SK-N-SH (cell line): ENCODE data around the gene ALDH3B1. TPM values are rescaled to one million over a fixed set of nuclear protein-coding genes. Genes with fewer than 3 reads are reported as not detected.

ENCODE experiments used
- CTCF ChIA-PET: fragments of 300-600, 350-600 bp; formaldehyde crosslinking; extraction: SDS; loops from one replicate; lab custom pipeline; 2021; lab: Yijun Ruan, JAX
- POLR2A ChIA-PET: fragments of 350-600 bp; sonication (Branson Sonifier 250); formaldehyde crosslinking; extraction: SDS; loops from one replicate; lab custom pipeline; 2020; ENCODE audit warnings: antibody characterized with exemption, inconsistent platforms; lab: Yijun Ruan, JAX
- DNase-seq: peaks from one replicate; pipeline ENCODE4 v3.0.0; 2012
- H2AFZ ChIP-seq: fragments of 200-600 bp; sonication (generic); 2 replicates; pipeline ENCODE4 v1.8.1; 2016; ENCODE audit warnings: antibody characterized with exemption, mild to moderate bottlenecking, low read depth
- H3F3A ChIP-seq: fragments of 200-600 bp; sonication (generic); replicated peaks from 2 replicates; pipeline ENCODE3; 2016; ENCODE audit warnings: antibody characterized with exemption, mild to moderate bottlenecking; ENCODE audit not compliant: insufficient read depth
- H3K27ac ChIP-seq, 2 experiments: fragments of 200-500 bp in 1 of 2; fragments of 200-600 bp in 1 of 2; sonication (Bioruptor generic) in 1 of 2; sonication (generic), shearing (Covaris generic) in 1 of 2; 2 replicates each; pipeline versions ENCODE4 v1.5.1 to v1.6.1; 2014 to 2016; ENCODE audit warnings: low read depth in 2 of 2, inconsistent platforms in 1 of 2, low read length in 1 of 2, mild to moderate bottlenecking in 1 of 2, mixed read lengths in 1 of 2
- H3K27me3 ChIP-seq: fragments of 200-600 bp; sonication (generic), shearing (Covaris generic); 2 replicates; pipeline ENCODE4 v1.6.1; 2016; ENCODE audit warnings: mixed run types; ENCODE audit not compliant: insufficient read depth
- H3K36me3 ChIP-seq, 2 experiments: fragments of 200-500 bp in 1 of 2; fragments of 200-600 bp in 1 of 2; sonication (Bioruptor generic) in 1 of 2; sonication (generic) in 1 of 2; replicated peaks in 1 of 2; 2 replicates each; pipeline versions ENCODE3 to v1.5.1; 2014 to 2016; ENCODE audit warnings: low read length in 1 of 2, mild to moderate bottlenecking in 1 of 2; ENCODE audit not compliant: insufficient read depth in 2 of 2, control insufficient read depth in 1 of 2
- H3K4me1 ChIP-seq, 2 experiments: fragments of 200-500 bp in 1 of 2; fragments of 200-600 bp in 1 of 2; sonication (Bioruptor generic) in 1 of 2; sonication (generic), shearing (Covaris generic) in 1 of 2; 2 replicates each; pipeline versions ENCODE4 v1.5.1 to v1.6.1; 2014 to 2016; ENCODE audit warnings: low read depth in 1 of 2, low read length in 1 of 2, mixed run types in 1 of 2; ENCODE audit not compliant: insufficient read depth in 2 of 2, control insufficient read depth in 1 of 2
- H3K4me2 ChIP-seq: fragments of 200-600 bp; sonication (generic), shearing (Covaris generic); 2 replicates; pipeline ENCODE4 v1.6.1; 2017; ENCODE audit warnings: mixed run types
- H3K4me3 ChIP-seq, 2 experiments: fragments of 200-500 bp in 1 of 2; fragments of 200-600 bp in 1 of 2; sonication (Bioruptor generic) in 1 of 2; sonication (generic), shearing (Covaris generic) in 1 of 2; 2 replicates each; pipeline versions ENCODE4 v1.5.1 to v1.8.1; 2014 to 2016; ENCODE audit warnings: low read depth in 2 of 2, inconsistent platforms in 1 of 2, low read length in 1 of 2, mild to moderate bottlenecking in 1 of 2, mixed read lengths in 1 of 2, moderate library complexity in 1 of 2
- H3K79me2 ChIP-seq: fragments of 200-600 bp; sonication (generic); 2 replicates; pipeline ENCODE4 v1.8.1; 2017; ENCODE audit warnings: mild to moderate bottlenecking; ENCODE audit not compliant: insufficient read depth
- H3K9ac ChIP-seq: fragments of 200-600 bp; sonication (generic); 2 replicates; pipeline ENCODE4 v1.6.1; 2017; ENCODE audit warnings: mixed run types
- H3K9me2 ChIP-seq: fragments of 200-600 bp; sonication (generic); 2 replicates; pipeline ENCODE4 v1.6.1; 2017; ENCODE audit warnings: mixed run types
- H3K9me3 ChIP-seq: fragments of 200-600 bp; sonication (generic); 2 replicates; pipeline ENCODE4 v1.6.1; 2017; ENCODE audit warnings: mixed run types, mild to moderate bottlenecking, moderate library complexity
- H4K20me1 ChIP-seq: fragments of 200-600 bp; sonication (generic); 2 replicates; pipeline ENCODE4 v1.6.1; 2017; ENCODE audit warnings: mild to moderate bottlenecking, mixed run types; ENCODE audit not compliant: insufficient read depth
- CHD2 ChIP-seq: fragments of 150-350 bp; IDR thresholded peaks from 2 replicates; pipeline ENCODE4 v1.6.1; 2018; ENCODE audit warnings: low read length; ENCODE audit not compliant: partially characterized antibody
- CTCF ChIP-seq: fragments of 200-600 bp; sonication (generic); IDR thresholded peaks from 2 replicates; pipeline ENCODE4 v1.6.1; 2017; ENCODE audit warnings: antibody characterized with exemption, mild to moderate bottlenecking, moderate library complexity
- ELF1 ChIP-seq: IDR thresholded peaks from 2 replicates; pipeline ENCODE4 v1.4.0; 2012
- EP300 ChIP-seq, 2 experiments: IDR thresholded peaks; 2 replicates each; pipeline versions ENCODE4 v1.4.0 to v1.6.1; 2012; ENCODE audit warnings: borderline replicate concordance in 1 of 2, low read depth in 1 of 2, low read length in 1 of 2
- EZH2phosphoT487 ChIP-seq: fragments of 200-600 bp; sonication (generic); IDR thresholded peaks from 2 replicates; pipeline ENCODE4 v1.6.1; 2017; ENCODE audit warnings: low read depth, mixed run types, mild to moderate bottlenecking, antibody characterized with exemption, moderate library complexity, borderline replicate concordance
- FOSL2 ChIP-seq: IDR thresholded peaks from 2 replicates; pipeline ENCODE4 v1.4.0; 2012; ENCODE audit warnings: low read depth, mild to moderate bottlenecking, moderate library complexity, borderline replicate concordance
- GABPA ChIP-seq: IDR thresholded peaks from 2 replicates; pipeline ENCODE4 v1.4.0; 2012; ENCODE audit warnings: low read depth, mild to moderate bottlenecking
- IRF3 ChIP-seq: fragments of 150-350 bp; IDR thresholded peaks from 2 replicates; pipeline ENCODE4 v1.6.1; 2016; ENCODE audit warnings: mild to moderate bottlenecking, low read depth, low read length
- JUND ChIP-seq: IDR thresholded peaks from 2 replicates; pipeline ENCODE4 v1.4.0; 2012
- POLR2AphosphoS5 ChIP-seq: IDR thresholded peaks from 2 replicates; pipeline ENCODE4 v1.6.1; 2012; ENCODE audit warnings: low read depth, low read length
- RAD21 ChIP-seq: IDR thresholded peaks from 2 replicates; pipeline ENCODE4 v1.6.1; 2012; ENCODE audit warnings: mild to moderate bottlenecking, low read length
- RFX5 ChIP-seq: IDR thresholded peaks from 2 replicates; pipeline ENCODE4 v1.6.1; 2012; ENCODE audit warnings: mild to moderate bottlenecking, improper control_type of control experiment, low read length
- RXRA ChIP-seq: IDR thresholded peaks from 2 replicates; pipeline ENCODE4 v1.4.0; 2012; ENCODE audit warnings: low read depth, mild to moderate bottlenecking, borderline replicate concordance
- SMC3 ChIP-seq: IDR thresholded peaks from 2 replicates; pipeline ENCODE4 v1.6.1; 2012; ENCODE audit warnings: low read depth, low read length, improper control_type of control experiment
- TCF12 ChIP-seq: IDR thresholded peaks from 2 replicates; pipeline ENCODE4 v1.4.0; 2012
- YY1 ChIP-seq: IDR thresholded peaks from 2 replicates; pipeline ENCODE4 v1.4.0; 2012; ENCODE audit warnings: low read depth, mild to moderate bottlenecking
- ZBTB33 ChIP-seq: IDR thresholded peaks from 2 replicates; pipeline ENCODE4 v1.4.0; 2012; ENCODE audit warnings: low read depth, borderline replicate concordance
- WGBS: methylation state at CpG from one replicate; pipeline ENCODE4 v1.1.6; 2017; ENCODE audit warnings: low lambda C conversion rate; 5-methylcytosine and 5-hydroxymethylcytosine counted together
- polyA plus RNA-seq, 3 experiments: library from polyadenylated mRNA; depleted of rRNA; stranded (reverse); fragments of >200 nt; gene quantifications; 2 replicates each; pipeline ENCODE4 v1.2.3, GENCODE V29; 2012
- TF ChIP-seq, protein P1 (sequence below): fragments of 150-350 bp; IDR thresholded peaks from 2 replicates; pipeline ENCODE4 v1.6.1; 2017; ENCODE audit warnings: antibody characterized with exemption, low read length, low read depth, borderline replicate concordance
- TF ChIP-seq, protein P2 (sequence below): IDR thresholded peaks from 2 replicates; pipeline ENCODE4 v1.4.0; 2012; ENCODE audit warnings: low read depth, borderline replicate concordance

The ALDH3B1 gene
- polyA plus RNA-seq, 1 of the 3 experiments (the other 2 are of a cell fraction), result 14.9 TPM

- H3K79me2 ChIP-seq, result no peaks in the 10 kb centered on the region
- ChIA-PET CTCF (interaction anchor here (1.0 to 1.1 kb wide), 2 partner anchors 12 to 43 kb away, joined by 3 to 5 read pairs; partner anchors contain the start of gene ALDH3B1), POLR2A (no interaction called here)
- peaks cover 3% of the 10 kb centered on the region for H3F3A ChIP-seq
- TF ChIP-seq FOSL2 (no peak), RFX5 (no peak), RXRA (no peak), ZBTB33 (no peak), RAD21 (no peak), SMC3 (no peak), GABPA (no peak), IRF3 (no peak), YY1 (no peak)
- TF ChIP-seq, protein P1, sequence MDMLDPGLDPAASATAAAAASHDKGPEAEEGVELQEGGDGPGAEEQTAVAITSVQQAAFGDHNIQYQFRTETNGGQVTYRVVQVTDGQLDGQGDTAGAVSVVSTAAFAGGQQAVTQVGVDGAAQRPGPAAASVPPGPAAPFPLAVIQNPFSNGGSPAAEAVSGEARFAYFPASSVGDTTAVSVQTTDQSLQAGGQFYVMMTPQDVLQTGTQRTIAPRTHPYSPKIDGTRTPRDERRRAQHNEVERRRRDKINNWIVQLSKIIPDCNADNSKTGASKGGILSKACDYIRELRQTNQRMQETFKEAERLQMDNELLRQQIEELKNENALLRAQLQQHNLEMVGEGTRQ, result no peak
- no peak overlapping the region for H3K27ac ChIP-seq
- H3K9me3 ChIP-seq, result no peaks in the 10 kb centered on the region
- H3K4me3 ChIP-seq, result no peak overlapping the region
- no peaks in the 10 kb centered on the region for H3K36me3 ChIP-seq
- 96% methylated on average over 9 of the region's 9 CpGs for WGBS
- H3K9me2 ChIP-seq, result no peaks in the 10 kb centered on the region
- DNase-seq, result peak; percentile 10
- no peaks in the 10 kb centered on the region for H3K27me3 ChIP-seq
- peaks cover 0 to 7% of the 10 kb centered on the region in 2 experiments; a peak in 1 of 4 replicates for H3K4me1 ChIP-seq
- no peak overlapping the region for H2AFZ ChIP-seq
- no peak overlapping the region for H3K9ac ChIP-seq
- no peak overlapping the region for H3K4me2 ChIP-seq
- H4K20me1 ChIP-seq, result no peaks in the 10 kb centered on the region
Observed at GRCh38 chr11:67998150-67999045, 11.7 kb upstream of the ALDH3B1 start.

DNA sequence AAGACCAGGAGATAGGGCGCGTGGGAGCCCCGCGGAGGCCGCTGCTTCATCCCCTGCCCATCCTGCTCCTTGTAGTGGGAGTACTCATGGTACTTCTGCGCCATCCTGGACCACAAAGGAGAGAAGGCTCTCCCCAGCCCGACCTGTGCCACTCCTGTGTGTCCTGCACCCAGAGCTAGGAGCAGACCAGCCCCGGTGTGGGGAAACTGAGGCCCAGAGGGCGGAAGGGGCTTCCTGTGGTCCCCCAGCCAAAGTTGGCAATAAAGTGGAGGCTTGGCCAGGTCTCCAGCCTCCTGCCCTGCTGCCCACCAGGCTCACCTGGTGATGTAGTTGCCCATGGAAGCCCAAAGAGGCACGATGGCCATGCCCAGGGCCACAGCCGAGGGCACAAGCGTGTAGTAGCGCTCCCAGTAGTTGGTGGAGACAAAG lies 10.9 kb upstream of the ALDH3B1 start:
- Histone ChIP-seq H3K9ac (no peak overlapping the region), H3F3A (peaks cover 3% of the 10 kb centered on the region), H3K4me3 (no peak overlapping the region), H4K20me1 (no peaks in the 10 kb centered on the region), H3K9me3 (no peaks in the 10 kb centered on the region), H3K4me2 (no peak overlapping the region), H2AFZ (no peak overlapping the region), H3K9me2 (no peaks in the 10 kb centered on the region), H3K36me3 (no peaks in the 10 kb centered on the region), H3K79me2 (no peaks in the 10 kb centered on the region), H3K4me1 (peaks cover 0 to 8% of the 10 kb centered on the region in 2 experiments; a peak in 1 of 4 replicates), H3K27ac (no peak overlapping the region), H3K27me3 (no peaks in the 10 kb centered on the region)
- ChIA-PET CTCF (interaction anchor here (1.0 to 1.1 kb wide), 2 partner anchors 11 to 44 kb away, joined by 3 to 5 read pairs; partner anchors contain the start of gene ALDH3B1), POLR2A (no interaction called here)
- 93% methylated on average over 10 of the region's 13 CpGs for WGBS
- no peak for TF ChIP-seq CTCF
- no peak for TF ChIP-seq POLR2AphosphoS5
- no peak for TF ChIP-seq RXRA
- TF ChIP-seq EP300 (IDR thresholded peaks at IDR 0.05; ENCODE audit: borderline replicate concordance in 1 of 2, low read depth in 1 of 2, low read length in 1 of 2), result no peak
- TF ChIP-seq, protein P2, sequence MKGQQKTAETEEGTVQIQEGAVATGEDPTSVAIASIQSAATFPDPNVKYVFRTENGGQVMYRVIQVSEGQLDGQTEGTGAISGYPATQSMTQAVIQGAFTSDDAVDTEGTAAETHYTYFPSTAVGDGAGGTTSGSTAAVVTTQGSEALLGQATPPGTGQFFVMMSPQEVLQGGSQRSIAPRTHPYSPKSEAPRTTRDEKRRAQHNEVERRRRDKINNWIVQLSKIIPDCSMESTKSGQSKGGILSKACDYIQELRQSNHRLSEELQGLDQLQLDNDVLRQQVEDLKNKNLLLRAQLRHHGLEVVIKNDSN, result no peak
- TF ChIP-seq CHD2, result no peak
- no peak for TF ChIP-seq TCF12
- TF ChIP-seq JUND, result no peak
- TF ChIP-seq EZH2phosphoT487, result no peak
- TF ChIP-seq ELF1, result no peak
- DNase-seq, result peak; percentile 2
